Mucosa of descending colon (tissue), 3 donors: ENCODE measurements around the gene LRRIQ1. TPM values are rescaled to one million over a fixed set of nuclear protein-coding genes. Genes with fewer than 3 reads are reported as not detected.

ENCODE experiments used
- ATAC-seq: fragments of 200-7000 bp; cut with Tn5 transposase; one replicate; pipeline ENCODE4 v1.9.1; 2020; ENCODE audit warnings: mild to moderate bottlenecking, moderate library complexity
- DNase-seq, 3 donors: peaks; one replicate each; pipeline ENCODE4 v3.0.0-alpha.2; 2020
- H3K36me3 ChIP-seq: fragments of 200-600 bp; one replicate; pipeline ENCODE4 v1.8.0; 2021; ENCODE audit warnings: low read depth, mild to moderate bottlenecking
- H3K4me1 ChIP-seq: fragments of 200-600 bp; one replicate; pipeline ENCODE4 v1.8.0; 2021; ENCODE audit warnings: low read depth, mild to moderate bottlenecking
- H3K4me3 ChIP-seq: fragments of 200-600 bp; one replicate; pipeline ENCODE4 v1.8.0; 2021; ENCODE audit warnings: mild to moderate bottlenecking
- H3K9me3 ChIP-seq: fragments of 200-600 bp; one replicate; pipeline ENCODE4 v1.8.0; 2021; ENCODE audit warnings: mild to moderate bottlenecking
- intact Hi-C, 2 donors: fragments of 100-400 bp; cut with DNase I in 1 of 2; cut with micrococcal nuclease in 1 of 2; formaldehyde crosslinking; loops; one replicate each; pipeline versions ENCODE4 v1.11.0 to v1.11.1; 2022; cut with DNase I, micrococcal nuclease
- total RNA-seq, 3 donors: library from RNA; stranded (reverse); fragmentation: NEBNext Ultra II Directional in 2 of 3; extraction: Animal tissue kit (Norgen Biotek cat#: 25700) in 2 of 3; gene quantifications; one replicate each; pipeline versions ENCODE4 v1.2.1 to v1.2.4, GENCODE V29; 2021 to 2023
- TF ChIP-seq, protein P1 (sequence below): fragments of 200-600 bp; IDR thresholded peaks from one replicate; pipeline ENCODE4 v1.8.0; 2022; ENCODE audit warnings: antibody characterized with exemption, mild to moderate bottlenecking
- donor health status: DM: no; HTN: no; CAD: no; lungs with moderate emphysema.
- donor health status: DM: no; HTN: no; CAD: no.
- donor health status: DM: no; HTN: yes; CAD: no.

The LRRIQ1 gene
- total RNA-seq, 3 donors from 2014 or later = 0.35 TPM; not detected in 2

- Histone ChIP-seq H3K36me3 (no peaks in the 10 kb centered on the region), H3K4me3 (no peak overlapping the region), H3K9me3 (no peaks in the 10 kb centered on the region), H3K4me1 (no peaks in the 10 kb centered on the region)
- no peak for ATAC-seq
- intact Hi-C loops = no loop called here
- TF ChIP-seq, protein P1, sequence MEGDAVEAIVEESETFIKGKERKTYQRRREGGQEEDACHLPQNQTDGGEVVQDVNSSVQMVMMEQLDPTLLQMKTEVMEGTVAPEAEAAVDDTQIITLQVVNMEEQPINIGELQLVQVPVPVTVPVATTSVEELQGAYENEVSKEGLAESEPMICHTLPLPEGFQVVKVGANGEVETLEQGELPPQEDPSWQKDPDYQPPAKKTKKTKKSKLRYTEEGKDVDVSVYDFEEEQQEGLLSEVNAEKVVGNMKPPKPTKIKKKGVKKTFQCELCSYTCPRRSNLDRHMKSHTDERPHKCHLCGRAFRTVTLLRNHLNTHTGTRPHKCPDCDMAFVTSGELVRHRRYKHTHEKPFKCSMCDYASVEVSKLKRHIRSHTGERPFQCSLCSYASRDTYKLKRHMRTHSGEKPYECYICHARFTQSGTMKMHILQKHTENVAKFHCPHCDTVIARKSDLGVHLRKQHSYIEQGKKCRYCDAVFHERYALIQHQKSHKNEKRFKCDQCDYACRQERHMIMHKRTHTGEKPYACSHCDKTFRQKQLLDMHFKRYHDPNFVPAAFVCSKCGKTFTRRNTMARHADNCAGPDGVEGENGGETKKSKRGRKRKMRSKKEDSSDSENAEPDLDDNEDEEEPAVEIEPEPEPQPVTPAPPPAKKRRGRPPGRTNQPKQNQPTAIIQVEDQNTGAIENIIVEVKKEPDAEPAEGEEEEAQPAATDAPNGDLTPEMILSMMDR = no peak
- no peak for DNase-seq
These were observed 23.4 kb downstream of the LRRIQ1 start for GRCh38 chr12:85059594-85059993.

GRCh38 chr12:85060916-85061315 lies 24.8 kb downstream of the LRRIQ1 start:
- H3K36me3 ChIP-seq = no peaks in the 10 kb centered on the region
- H3K4me3 ChIP-seq = no peak overlapping the region
- ATAC-seq (no peak), DNase-seq (no peak)
- TF ChIP-seq, protein P1 = no peak
- H3K4me1 ChIP-seq = no peaks in the 10 kb centered on the region
- intact Hi-C loops = no loop called here
- no peaks in the 10 kb centered on the region for H3K9me3 ChIP-seq

DNA sequence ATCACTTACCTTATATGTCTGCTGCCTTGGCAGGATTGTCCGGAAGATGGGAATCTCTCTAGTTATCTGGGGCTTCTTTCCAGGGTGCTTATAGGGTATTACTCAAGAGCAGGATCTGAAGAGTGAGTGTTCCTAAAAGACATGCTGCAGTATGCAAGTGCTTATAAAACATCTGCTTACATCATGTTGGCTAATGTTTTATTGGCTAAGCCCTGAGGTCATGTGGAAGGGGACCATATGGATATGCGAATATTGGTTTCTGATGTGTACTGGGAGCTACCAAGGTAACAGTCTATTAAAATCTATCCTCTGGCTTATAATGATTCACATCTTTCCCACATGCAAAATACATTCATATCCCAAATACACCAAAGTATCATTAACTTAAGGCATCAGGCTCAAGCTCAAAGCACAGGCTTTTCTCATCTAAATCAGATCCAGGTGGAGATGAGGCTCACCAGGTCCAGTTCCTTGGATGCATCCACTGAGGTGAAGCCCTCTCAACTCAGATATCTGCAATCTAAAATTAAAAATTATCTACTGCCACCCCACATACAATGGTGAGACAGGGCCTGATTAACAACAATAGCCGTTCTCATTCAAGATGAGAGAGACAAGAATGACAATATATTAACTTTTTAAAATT lies 29.8 kb downstream of the LRRIQ1 start:
- Histone ChIP-seq H3K9me3 (no peaks in the 10 kb centered on the region), H3K4me3 (no peak overlapping the region), H3K4me1 (no peaks in the 10 kb centered on the region), H3K36me3 (no peaks in the 10 kb centered on the region)
- TF ChIP-seq, protein P1 = no peak
- ATAC-seq (no peak), DNase-seq (no peak)
- intact Hi-C loops = no loop called here

DNA sequence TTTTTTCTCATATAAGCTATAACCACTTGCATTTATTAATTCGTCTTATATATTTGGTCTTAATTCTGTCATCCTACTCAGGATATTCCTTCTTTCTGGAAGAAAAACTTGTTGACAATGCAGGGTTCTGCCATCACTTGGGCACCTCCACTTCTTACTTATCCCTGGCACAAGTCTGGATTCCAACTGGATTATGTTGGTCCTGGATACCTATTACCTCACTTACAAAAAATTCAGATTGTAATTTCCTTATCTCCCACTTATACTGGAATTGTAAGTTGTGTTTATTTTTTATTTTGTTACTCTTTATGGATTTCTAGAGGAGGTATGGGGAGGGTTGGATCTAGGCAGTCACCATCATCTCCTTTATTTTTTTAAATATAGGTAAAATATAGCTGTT lies 36.7 kb downstream of the LRRIQ1 start:
- intact Hi-C loops = no loop called here
- H3K9me3 ChIP-seq = no peaks in the 10 kb centered on the region
- ATAC-seq = no peak

DNA sequence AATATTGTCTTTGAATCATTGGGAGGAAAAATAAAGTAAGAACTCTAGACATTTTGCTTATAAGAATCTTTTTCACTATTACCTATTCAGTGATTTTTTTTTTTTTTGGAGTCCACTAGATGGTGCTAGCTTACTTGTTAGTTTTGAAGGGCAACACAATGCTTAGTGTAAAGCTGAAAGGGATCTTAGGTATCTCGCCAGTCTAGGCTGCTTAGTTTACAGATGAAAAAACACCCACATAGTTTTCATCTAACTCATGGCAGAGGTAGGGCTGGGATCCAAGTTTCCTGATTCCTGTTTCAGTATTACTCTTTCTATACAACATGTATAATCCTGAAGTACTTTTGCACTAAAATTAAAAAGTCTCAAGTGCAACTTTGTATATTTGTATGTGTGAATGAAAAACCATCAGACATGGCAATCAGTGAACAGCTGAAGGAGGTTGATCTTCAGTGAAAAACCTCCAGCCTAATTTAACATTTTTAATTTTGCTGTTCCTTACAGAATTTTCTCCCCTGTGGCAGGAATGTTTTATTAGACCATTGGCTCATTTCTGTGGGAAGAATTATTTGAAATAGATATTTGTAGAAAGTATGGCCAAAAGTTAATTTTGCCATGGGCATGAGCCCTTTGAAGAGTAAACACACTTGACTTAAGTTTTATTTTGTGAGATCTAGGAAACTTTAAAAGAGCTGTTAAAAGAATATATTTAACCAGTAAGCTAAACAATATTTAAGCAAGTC lies 40.7 kb downstream of the LRRIQ1 start:
- no peak for ATAC-seq

More for the DNA sequence above, 36.7 kb downstream of the LRRIQ1 start:
- Histone ChIP-seq H3K4me1 (no peaks in the 10 kb centered on the region), H3K4me3 (no peak overlapping the region), H3K36me3 (no peaks in the 10 kb centered on the region)
- DNase-seq = no peak
- TF ChIP-seq, protein P1 = no peak

More for the DNA sequence above, 40.7 kb downstream of the LRRIQ1 start:
- intact Hi-C loops = no loop called here
- TF ChIP-seq, protein P1 = no peak
- DNase-seq = no peak
- Histone ChIP-seq H3K4me1 (no peaks in the 10 kb centered on the region), H3K4me3 (no peak overlapping the region), H3K9me3 (no peaks in the 10 kb centered on the region), H3K36me3 (no peaks in the 10 kb centered on the region)
